Activated B cell treated with CpG ODN at 0.5 μM for 24 hours (primary cell): ENCODE data around the gene CDH10. TPM values are rescaled to one million over a fixed set of nuclear protein-coding genes. Genes with fewer than 3 reads are reported as not detected.

Experiments
- ATAC-seq: fragments of 200-7000 bp; cut with Tn5 transposase; one replicate; pipeline ENCODE4 v1.10.0; 2021; ENCODE audit warnings: low read depth, mild to moderate bottlenecking, moderate library complexity
- CTCF ChIA-PET: fragments of 350-600 bp; sonication (Branson Sonifier 250); formaldehyde crosslinking; loops from one replicate; lab custom pipeline; 2021; ENCODE audit warnings: antibody characterized with exemption; lab: Charles Lee
- POLR2A ChIA-PET: fragments of 350-600 bp; sonication (Branson Sonifier 250); formaldehyde crosslinking; loops from one replicate; lab custom pipeline; 2021; ENCODE audit warnings: antibody characterized with exemption; lab: Charles Lee
- DNase-seq: peaks from one replicate; pipeline ENCODE4 v3.0.0; 2022
- H3K27ac Mint-ChIP-seq: one replicate; pipeline ENCODE4 v1.8.0; 2020; ENCODE audit warnings: mixed read lengths
- H3K27me3 Mint-ChIP-seq: one replicate; pipeline ENCODE4 v1.8.0; 2021; ENCODE audit warnings: mixed read lengths
- H3K36me3 Mint-ChIP-seq: one replicate; pipeline ENCODE4 v1.8.0; 2021; ENCODE audit warnings: low read depth, mixed read lengths
- H3K4me1 Mint-ChIP-seq: one replicate; pipeline ENCODE4 v1.8.0; 2021; ENCODE audit warnings: mixed read lengths
- H3K4me3 Mint-ChIP-seq: one replicate; pipeline ENCODE4 v1.8.0; 2020; ENCODE audit warnings: mild to moderate bottlenecking, mixed read lengths
- H3K9me3 Mint-ChIP-seq: one replicate; pipeline ENCODE4 v1.8.0; 2020; ENCODE audit warnings: mixed read lengths
- intact Hi-C: fragments of 100-400 bp; cut with micrococcal nuclease; formaldehyde crosslinking; loops from one replicate; pipeline ENCODE4 v1.15.1; 2024
- total RNA-seq: library from RNA; stranded (reverse); gene quantifications from 2 replicates; pipeline ENCODE4 v1.2.3, GENCODE V29; 2022
- TF ChIP-seq, protein P1 (sequence below): fragments of 200-600 bp; IDR thresholded peaks from one replicate; pipeline ENCODE4 v1.8.0; 2022; ENCODE audit warnings: antibody characterized with exemption, mild to moderate bottlenecking

CDH10 gene
- total RNA-seq, 1 donor from 2014 or later, result not detected

DNA sequence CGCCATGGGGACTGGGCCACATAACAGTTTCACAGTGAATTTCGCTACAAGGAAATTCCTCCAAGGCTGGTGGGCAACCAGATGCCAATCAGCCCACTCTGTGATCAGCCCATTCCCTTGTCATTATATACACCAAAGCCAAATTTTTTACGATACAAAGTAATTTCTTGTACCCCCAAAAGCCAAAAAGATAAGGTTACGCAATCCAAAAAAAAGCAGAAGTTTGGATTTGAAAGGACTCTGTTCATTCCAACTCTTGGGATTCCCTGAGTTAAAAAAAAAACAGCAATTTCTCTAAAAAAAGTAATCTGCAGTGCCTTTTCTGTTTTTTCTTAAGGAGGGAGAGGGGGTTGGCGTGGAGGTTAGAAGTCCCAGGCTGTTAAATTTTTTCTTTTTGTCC, 166.8 kb downstream of the CDH10 start:
- Mint-ChIP-seq H3K4me3 (no peak overlapping the region), H3K36me3 (no peaks in the 10 kb centered on the region), H3K9me3 (peaks cover 10% of the 10 kb centered on the region), H3K27ac (no peak overlapping the region), H3K27me3 (no peaks in the 10 kb centered on the region), H3K4me1 (no peaks in the 10 kb centered on the region)
- TF ChIP-seq, protein P1, sequence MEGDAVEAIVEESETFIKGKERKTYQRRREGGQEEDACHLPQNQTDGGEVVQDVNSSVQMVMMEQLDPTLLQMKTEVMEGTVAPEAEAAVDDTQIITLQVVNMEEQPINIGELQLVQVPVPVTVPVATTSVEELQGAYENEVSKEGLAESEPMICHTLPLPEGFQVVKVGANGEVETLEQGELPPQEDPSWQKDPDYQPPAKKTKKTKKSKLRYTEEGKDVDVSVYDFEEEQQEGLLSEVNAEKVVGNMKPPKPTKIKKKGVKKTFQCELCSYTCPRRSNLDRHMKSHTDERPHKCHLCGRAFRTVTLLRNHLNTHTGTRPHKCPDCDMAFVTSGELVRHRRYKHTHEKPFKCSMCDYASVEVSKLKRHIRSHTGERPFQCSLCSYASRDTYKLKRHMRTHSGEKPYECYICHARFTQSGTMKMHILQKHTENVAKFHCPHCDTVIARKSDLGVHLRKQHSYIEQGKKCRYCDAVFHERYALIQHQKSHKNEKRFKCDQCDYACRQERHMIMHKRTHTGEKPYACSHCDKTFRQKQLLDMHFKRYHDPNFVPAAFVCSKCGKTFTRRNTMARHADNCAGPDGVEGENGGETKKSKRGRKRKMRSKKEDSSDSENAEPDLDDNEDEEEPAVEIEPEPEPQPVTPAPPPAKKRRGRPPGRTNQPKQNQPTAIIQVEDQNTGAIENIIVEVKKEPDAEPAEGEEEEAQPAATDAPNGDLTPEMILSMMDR, result no peak
- ATAC-seq (no peak), DNase-seq (no peak)
- ChIA-PET CTCF (no interaction called here), POLR2A (no interaction called here)
- intact Hi-C loops, result no loop called here

DNA sequence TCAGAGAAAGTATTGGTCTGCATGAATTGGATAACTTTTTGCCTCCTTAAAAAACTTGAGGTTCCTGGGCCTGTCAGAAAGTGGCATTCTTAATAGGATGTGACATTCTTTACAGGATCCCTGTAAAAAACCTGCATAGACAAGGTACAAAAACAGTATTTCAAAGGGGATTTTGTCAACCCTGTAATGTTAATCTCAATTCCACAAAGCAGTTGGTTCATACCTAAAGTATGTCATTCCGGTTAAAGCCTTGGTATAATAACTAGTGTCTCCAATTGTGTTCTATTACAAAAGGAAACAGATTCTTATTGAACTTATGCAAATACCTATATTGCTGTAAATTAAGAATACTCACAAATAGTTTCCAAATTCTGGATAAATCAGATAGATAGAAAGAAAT, 169.7 kb downstream of the CDH10 start:
- Mint-ChIP-seq H3K9me3 (peaks cover 8% of the 10 kb centered on the region), H3K36me3 (no peaks in the 10 kb centered on the region), H3K4me3 (no peak overlapping the region), H3K4me1 (no peaks in the 10 kb centered on the region), H3K27ac (no peak overlapping the region), H3K27me3 (no peaks in the 10 kb centered on the region)
- CTCF ChIA-PET, result no interaction called here
- DNase-seq (no peak), ATAC-seq (no peak)
- intact Hi-C loops, result no loop called here
- TF ChIP-seq, protein P1, result no peak
- POLR2A ChIA-PET, result no interaction called here

DNA sequence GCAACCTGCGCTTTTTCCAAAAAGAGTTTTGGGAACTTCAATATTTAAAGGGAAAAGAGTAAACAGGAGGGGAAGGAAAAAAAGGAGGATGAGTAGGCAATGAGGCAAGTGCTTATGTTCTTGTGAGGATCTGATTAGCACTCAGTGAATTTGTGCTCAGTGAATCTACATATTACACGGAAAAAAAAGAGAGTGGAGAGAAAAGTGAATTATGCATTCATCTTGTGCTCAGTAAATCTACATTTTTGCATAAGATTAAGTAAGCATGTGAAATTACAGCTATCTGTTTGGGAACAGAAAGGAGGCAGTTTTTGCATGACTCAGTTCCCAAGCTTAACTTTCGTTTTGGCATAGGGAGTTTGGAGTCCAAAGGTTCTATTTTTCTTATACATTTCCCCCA, 170.1 kb downstream of the CDH10 start:
- H3K9me3 Mint-ChIP-seq, result peaks cover 8% of the 10 kb centered on the region
- no peaks in the 10 kb centered on the region for H3K4me1 Mint-ChIP-seq
- no peak for DNase-seq
- H3K4me3 Mint-ChIP-seq, result no peak overlapping the region
- POLR2A ChIA-PET, result no interaction called here
- ATAC-seq, result no peak
- H3K36me3 Mint-ChIP-seq, result no peaks in the 10 kb centered on the region
- no peak overlapping the region for H3K27ac Mint-ChIP-seq
- TF ChIP-seq, protein P1, result no peak
- intact Hi-C loops, result no loop called here
- CTCF ChIA-PET, result no interaction called here
- H3K27me3 Mint-ChIP-seq, result no peaks in the 10 kb centered on the region

DNA sequence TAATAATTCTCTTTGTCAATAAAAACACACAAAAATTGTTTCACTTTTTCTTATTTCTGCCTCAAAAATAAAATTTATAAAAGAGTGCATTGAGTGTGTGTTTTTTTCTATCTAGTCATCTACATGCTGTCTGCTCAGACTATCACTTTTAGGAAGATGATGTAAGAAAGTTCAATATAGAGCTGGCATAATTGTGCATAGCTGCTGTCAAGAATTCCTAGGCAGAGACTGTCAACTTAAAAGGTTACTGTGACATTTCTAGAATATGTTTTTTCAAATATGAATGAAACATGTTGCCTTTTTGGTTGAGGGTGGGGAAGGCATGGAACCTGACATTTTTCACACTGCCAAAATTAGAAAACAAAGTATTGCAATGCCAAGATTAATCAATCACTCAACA, 172.3 kb downstream of the CDH10 start:
- Mint-ChIP-seq H3K36me3 (no peaks in the 10 kb centered on the region), H3K27ac (no peak overlapping the region), H3K4me1 (no peaks in the 10 kb centered on the region), H3K4me3 (no peak overlapping the region), H3K9me3 (peaks cover 8% of the 10 kb centered on the region), H3K27me3 (no peaks in the 10 kb centered on the region)
- intact Hi-C loops, result no loop called here
- DNase-seq, result no peak
- POLR2A ChIA-PET, result no interaction called here
- no peak for ATAC-seq
- CTCF ChIA-PET, result no interaction called here
- TF ChIP-seq, protein P1, result no peak

DNA sequence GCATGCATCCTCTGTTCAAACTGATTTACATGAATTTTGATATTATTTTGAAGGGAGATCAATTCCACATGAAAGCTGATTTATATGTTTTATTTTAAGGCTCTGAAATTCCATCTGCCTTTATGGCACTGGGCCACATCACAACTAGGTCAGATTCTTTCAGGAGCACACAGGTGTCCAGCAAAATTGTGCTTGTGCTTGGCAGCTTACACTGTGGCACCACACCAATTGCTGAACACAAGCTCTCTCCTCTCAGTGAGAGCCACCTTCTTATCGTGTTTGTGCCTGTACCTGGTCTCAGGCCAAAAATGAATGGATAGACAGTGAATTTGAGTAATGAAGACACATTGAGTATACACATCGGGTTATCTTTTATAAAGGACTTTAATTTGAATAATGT, 200.4 kb downstream of the CDH10 start:
- CTCF ChIA-PET, result no interaction called here
- ATAC-seq (no peak), DNase-seq (no peak)
- no peak overlapping the region for H3K27ac Mint-ChIP-seq
- H3K4me3 Mint-ChIP-seq, result no peak overlapping the region
- TF ChIP-seq, protein P1, result no peak
- peaks cover 4% of the 10 kb centered on the region for H3K9me3 Mint-ChIP-seq
- POLR2A ChIA-PET, result no interaction called here
- no peaks in the 10 kb centered on the region for H3K27me3 Mint-ChIP-seq
- no peaks in the 10 kb centered on the region for H3K4me1 Mint-ChIP-seq
- no peaks in the 10 kb centered on the region for H3K36me3 Mint-ChIP-seq
- intact Hi-C loops, result no loop called here
